NCI-H748 (cell line): ENCODE measurements around the gene ERBB3.

ENCODE experiments used
- DNase-seq: peaks from one replicate; lab custom pipeline; 2025; ENCODE audit not compliant: unreplicated experiment; lab: John Stamatoyannopoulos, UW

Gene ERBB3

DNA sequence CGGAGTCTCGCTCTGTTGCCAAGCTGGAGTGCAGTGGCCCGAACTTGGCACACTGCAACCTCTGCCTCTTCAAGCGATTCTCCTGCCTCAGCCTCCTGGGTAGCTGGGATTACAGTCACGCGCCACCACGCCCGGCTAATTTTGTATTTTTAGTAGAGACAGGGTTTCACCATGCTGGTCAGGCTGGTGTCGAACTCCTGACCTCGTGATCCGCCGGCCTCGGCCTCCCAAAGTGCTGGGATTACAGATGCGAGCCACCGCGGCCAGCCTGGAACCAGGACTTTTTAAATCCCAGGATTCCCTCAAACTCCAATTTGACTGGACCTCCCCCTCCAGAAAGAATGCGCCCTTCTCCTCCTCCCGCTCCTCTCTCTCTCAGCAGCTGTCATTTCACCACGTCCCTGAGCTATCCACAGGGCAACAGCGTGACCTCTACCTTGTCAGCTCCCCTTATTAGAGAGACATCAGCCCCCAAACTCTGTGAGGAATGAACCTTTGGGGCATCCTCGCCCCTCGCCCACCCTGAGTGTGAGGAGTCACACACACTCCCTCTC, 50.1 kb downstream of the ERBB3 start:
- DNase-seq: no peak

DNA sequence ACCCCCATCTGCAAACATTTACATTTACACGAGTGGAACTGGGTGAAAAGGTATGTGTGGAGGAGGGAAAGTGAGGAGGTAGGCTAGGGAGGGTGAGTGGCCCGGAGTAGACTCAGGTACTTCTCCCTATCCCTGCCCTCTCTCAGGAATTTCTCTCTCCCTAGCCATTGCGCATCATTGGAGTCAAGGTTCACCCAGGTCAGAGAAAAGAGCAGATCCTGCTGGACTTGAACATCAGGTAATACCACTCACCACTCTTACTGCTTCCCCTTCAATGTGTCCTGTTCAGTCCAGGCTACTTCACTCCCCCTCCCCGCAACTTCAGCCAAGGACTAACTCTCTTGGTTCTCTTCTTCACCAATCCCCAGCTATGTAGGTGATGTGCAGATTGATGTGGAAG, 50.9 kb downstream of the ERBB3 start:
- DNase-seq: no peak

GRCh38 chr12:56134897-56135296, 54.9 kb downstream of the ERBB3 start:
- no peak for DNase-seq

DNA sequence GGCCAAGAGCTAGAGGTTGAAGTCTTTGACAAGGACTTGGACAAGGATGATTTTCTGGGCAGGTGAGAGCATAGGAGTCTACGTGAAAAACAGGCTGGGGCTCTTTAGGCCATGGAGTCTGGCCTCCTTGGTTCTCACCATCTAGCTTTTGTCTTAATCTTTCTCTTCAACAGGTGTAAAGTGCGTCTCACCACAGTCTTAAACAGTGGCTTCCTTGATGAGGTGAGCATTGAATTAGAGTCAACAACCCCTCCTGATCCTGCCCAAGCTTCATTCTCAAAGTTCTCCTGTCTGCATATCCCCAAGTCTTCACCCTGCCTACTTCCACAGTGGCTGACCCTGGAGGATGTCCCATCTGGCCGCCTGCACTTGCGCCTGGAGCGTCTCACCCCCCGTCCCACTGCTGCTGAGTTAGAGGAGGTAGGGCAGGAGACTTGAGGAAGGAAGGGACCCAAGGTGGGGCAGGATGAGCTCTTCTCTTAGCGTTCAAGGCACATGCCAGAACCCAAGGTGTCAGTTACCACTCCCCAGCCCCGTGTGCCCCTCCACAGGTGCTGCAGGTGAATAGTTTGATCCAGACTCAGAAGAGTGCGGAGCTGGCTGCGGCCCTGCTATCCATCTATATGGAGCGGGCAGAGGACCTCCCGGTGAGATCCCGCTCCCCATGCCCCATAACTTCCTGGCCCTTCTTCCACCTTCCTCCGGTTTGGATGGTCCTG, 58.0 kb downstream of the ERBB3 start:
- DNase-seq: no peak

DNA sequence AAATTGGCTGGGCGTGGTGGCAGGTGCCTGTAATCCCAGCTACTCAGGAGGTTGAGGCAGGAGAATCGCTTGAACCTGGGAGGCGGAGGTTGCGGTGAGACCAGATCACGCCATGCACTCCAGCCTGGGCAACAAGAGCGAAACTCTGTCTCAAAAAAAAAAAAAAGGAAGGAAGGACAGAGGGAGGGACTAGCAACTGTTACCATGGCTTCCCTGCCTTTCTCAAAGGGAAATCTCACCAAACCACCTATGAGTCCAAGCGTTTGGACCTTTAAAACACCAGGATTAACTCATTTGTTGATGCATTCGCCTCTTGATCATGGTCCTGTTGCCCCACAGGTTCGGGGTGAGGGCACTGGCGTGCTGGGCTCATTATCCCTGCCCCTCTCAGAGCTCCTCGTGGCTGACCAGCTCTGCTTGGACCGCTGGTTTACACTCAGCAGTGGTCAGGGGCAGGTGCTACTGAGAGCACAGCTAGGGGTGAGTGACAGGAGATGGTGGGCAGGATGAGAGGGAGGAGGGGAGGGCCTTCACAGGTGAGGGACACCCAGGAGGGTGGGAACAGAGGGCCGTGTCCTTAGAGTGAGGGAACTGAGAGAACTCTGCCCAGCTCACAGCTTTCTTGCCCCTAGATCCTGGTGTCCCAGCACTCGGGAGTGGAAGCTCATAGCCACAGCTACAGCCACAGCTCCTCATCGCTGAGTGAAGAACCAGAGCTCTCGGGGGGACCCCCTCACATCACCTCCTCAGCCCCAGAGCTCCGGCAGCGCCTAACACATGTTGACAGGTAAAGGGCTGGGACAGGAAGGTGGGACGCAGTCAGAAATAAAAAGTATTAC, 62.2 kb downstream of the ERBB3 start:
- DNase-seq: no peak

GRCh38 chr12:56143217-56143616, 63.3 kb downstream of the ERBB3 start:
- DNase-seq: no peak

GRCh38 chr12:56143870-56144269, 63.9 kb downstream of the ERBB3 start:
- DNase-seq: no peak

GRCh38 chr12:56145217-56145616, 65.3 kb downstream of the ERBB3 start:
- DNase-seq: no peak

DNA sequence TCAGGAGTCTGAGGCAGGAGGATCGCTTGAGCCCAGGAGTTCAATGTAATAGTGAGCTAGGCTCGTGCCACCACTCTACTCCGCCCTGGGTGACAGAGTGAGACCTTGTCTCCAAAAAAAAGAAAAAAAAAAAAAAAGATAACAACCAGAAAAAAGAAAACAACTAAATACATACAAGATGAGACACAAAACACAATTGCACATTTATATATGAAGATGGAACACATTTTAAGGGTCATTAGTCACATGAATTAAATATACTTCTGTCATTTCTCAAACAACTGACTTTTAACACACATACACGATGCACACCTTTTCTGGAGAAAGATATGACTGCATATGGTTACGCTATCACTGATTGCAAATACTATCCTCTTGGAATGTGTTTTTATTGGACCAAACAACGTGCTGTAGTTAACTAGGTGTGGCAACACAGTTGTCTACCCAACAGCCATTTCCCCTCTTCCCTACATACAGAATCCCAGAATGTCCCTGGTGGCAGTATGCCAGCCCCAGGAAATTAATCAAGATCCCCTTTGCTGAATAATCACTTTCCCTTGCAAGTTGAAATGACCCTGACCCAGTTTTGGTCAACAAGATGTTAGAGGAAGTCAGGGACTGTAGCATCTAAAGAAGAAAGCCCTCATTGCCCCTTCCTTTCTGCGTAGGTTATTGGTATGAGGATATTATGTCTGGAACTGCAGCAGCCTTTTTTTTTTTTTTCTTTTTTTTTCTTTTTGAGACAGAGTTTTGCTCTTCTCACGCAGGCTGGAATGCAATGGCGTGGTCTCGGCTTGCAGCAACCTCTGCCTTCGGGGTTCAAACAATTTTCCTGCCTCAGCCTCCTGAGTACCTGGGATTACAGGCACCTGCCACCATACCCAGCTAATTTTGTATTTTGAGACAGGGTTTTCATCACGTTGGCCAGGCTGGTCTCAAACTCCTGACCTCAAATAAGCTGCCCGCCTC, 66.8 kb downstream of the ERBB3 start:
- DNase-seq: peak; percentile 19

- no peak for DNase-seq
These were observed 70.6 kb downstream of the ERBB3 start for GRCh38 chr12:56150563-56150962.

DNA sequence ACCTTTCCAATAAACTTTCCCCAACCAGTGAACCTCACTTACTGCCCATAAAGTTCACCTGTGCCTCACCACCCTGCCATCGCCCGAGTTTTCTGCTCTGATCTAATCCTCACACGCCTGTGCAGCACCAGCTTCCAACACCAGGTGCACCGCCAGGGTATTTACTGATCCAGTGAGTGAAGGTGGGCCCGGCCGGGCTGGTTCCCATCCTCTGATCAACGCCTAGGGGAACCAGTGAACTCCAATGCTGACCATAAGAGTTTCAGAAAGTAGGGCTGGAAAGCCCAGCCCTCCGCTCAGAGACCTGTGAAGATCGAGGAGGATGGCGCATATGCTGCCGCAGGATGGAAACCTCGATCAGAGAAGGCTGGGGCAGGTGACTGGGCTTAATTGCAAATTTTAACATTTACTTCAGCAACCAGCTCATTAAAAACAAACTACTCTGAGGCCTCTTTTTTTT, 71.7 kb downstream of the ERBB3 start:
- peak; percentile 74 for DNase-seq

DNA sequence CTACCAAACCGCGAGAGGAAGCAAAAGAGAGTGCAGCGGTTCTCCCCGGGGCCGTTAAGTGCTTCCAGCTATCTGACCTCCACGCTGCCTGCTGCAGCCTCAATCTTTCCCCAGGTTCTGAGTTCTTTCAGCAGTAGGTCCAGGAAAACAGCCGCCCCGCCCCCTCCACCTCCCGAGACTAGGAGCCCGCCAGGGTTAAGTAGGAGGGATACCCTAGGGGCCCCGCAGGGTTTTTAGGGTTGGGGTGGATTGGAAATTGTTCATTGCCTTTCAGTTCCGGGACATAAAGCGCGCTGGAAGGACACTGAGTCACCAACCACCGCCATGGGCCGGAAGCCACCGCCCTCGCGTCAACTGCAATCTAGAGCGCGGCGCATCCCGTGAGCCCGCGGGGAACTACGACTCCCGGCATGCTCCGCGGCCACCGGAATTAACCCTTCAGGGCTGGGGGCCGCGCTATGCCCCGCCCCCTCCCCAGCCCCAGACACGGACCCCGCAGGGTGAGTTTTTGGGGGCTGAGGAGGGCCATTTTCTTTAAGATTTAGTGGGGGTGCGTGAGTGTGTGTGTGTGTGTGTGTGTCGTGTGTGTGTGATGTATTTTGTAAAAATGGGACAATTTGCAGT, 72.3 kb downstream of the ERBB3 start, which contains the start of gene MYL6B:
Gene MYL6B (plus strand): TSS at position 456 of the 624 bp plus-strand sequence. CDS start 1,332 bp downstream, outside the sequence.
- peak; percentile 92 for DNase-seq
